ENCODE measurements around the gene BTG1.

The BTG1 gene

GRCh38 chr12:92146497-92147224 is 1.0 kb upstream of the BTG1 start:
- POLR2A ChIA-PET (ENCODE audit: low non-redundant PET), result interaction anchor here (0.5 to 1.0 kb wide), 2 partner anchors 335 to 765 kb away, joined by 3 to 8 read pairs; no protein-coding TSS in a partner anchor
- DNase-seq (ENCODE audit: low spot score), result no peak
- no peak for TF ChIP-seq CTCF (conservative IDR thresholded peaks at IDR 0.05; ENCODE audit: low read depth)
- H3K27ac ChIP-seq, result peak overlapping the region; percentile 98
- CTCF ChIA-PET, result interaction anchor here (0.5 to 0.6 kb wide), 2 partner anchors 28 to 129 kb away, joined by 3 to 5 read pairs; no protein-coding TSS in a partner anchor

GRCh38 chr12:92145481-92145730 is 240 bp downstream of the BTG1 start:
- ChIA-PET POLR2A (ENCODE audit: low non-redundant PET) (interaction anchor here (0.6 to 1.6 kb wide), 7 partner anchors 17 to 408 kb away, joined by 3 to 8 read pairs (median 4); no protein-coding TSS in a partner anchor), CTCF (interaction anchor here (0.5 to 0.7 kb wide), 5 partner anchors 82 to 1017 kb away, joined by 3 to 5 read pairs (median 3); no protein-coding TSS in a partner anchor)
- TF ChIP-seq CTCF (conservative IDR thresholded peaks at IDR 0.05; ENCODE audit: low read depth), result no peak
- no peak for DNase-seq (ENCODE audit: low spot score)
- H3K27ac ChIP-seq, result peak overlapping the region; percentile 98

DNA sequence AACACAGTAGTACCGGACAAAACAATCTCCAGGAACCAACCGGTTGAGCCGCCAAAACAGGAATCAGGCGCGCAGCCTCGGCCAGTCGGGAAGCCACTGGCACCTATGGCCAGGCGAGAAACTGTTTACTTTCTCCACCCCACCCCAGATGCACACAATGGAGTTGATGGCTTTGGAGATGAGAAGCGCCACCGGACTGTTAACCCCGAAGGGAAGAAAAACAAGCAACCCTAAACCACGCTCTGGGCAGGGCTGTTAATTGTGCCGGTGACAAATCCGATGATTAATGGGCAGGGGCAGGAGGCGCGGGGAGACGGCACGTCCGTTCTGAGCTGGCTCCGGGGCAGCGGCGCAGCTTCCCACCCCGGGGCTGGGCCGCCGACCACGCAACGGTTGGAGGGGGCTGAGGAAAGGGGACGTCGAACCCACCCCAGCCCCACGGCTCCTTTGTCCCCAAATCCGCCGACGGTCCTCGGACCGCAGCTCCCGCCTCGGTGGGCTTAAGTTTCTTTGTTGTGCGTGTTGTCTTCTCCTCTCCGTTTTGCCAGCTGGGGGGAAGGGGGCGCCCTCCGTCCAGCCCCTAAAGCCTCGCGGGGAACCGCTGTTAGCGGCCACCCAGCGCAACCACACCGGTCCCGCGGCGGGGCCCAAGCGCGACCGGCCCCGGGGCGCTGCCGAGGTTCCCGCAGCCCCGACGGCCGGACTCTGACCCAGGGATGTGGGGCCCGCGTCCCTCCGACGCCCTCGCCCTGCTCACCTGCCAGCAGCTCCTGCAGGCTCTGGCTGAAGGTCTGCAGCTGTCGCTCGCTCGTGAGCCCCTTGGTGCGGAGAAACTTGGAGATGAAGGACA is 790 bp downstream of the BTG1 start:
- ChIA-PET CTCF (interaction anchor here (0.5 to 1.6 kb wide), 6 partner anchors 83 to 1017 kb away, joined by 3 to 5 read pairs (median 3); no protein-coding TSS in a partner anchor), POLR2A (ENCODE audit: low non-redundant PET) (interaction anchor here (0.6 to 1.6 kb wide), 4 partner anchors 17 to 103 kb away, joined by 3 to 5 read pairs (median 3); no protein-coding TSS in a partner anchor)
- peak overlapping the region; percentile 98 for H3K27ac ChIP-seq
- DNase-seq (ENCODE audit: low spot score), result peak; percentile 51
- no peak for TF ChIP-seq CTCF (conservative IDR thresholded peaks at IDR 0.05; ENCODE audit: low read depth)

DNA sequence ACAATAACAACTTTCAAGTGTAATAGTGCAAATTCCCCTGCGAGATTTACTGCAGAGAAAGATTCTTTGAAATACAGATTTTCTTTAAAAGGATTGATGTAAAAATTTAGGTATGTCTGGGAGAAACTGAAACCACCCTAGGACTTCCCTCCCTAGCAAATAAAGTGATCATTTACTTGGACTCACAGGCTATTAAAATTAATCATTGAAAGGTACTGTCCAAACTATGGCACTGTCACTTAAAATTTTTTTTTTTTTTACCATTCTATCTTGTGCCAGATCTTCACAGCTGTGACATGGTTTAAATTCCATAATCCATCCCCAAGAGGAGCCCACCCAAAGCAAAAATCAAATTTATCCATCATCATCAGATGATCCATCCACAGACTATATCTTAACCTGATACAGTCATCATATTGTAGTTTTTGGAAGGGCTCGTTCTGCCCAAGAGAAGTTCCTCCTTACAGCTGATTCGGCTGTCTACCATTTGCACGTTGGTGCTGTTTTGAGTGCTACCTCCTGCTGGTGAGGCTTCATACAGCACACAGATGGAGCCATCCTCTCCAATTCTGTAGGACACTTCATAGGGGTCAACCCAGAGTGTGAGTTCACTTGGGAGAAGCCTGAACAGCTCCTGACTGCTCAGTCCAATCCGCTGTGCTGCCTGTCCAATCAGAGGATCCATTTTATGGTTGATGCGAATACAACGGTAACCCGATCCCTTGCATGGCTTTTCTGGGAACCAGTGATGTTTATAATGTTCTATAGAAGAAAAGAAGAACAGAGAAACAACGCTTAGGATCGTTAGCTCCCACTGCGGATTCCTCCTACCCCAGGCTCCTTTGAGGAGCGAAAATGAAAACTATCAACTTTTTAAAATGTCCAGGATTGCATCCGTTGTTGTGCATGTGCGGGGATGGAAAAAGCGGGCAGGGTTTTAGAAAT is 1.7 kb downstream of the BTG1 start:
- CTCF ChIA-PET, result interaction anchor here (0.5 to 1.6 kb wide), 11 partner anchors 9 to 877 kb away, joined by 3 to 5 read pairs (median 4); no protein-coding TSS in a partner anchor
- peak; percentile 68 for DNase-seq (ENCODE audit: low spot score)
- POLR2A ChIA-PET (ENCODE audit: low non-redundant PET), result interaction anchor here (0.6 kb wide), 1 partner anchor 326 kb away, joined by 5 read pairs; no protein-coding TSS in a partner anchor
- peak; percentile 73 for TF ChIP-seq CTCF (conservative IDR thresholded peaks at IDR 0.05; ENCODE audit: low read depth)
- H3K27ac ChIP-seq, result peak overlapping the region; percentile 98

DNA sequence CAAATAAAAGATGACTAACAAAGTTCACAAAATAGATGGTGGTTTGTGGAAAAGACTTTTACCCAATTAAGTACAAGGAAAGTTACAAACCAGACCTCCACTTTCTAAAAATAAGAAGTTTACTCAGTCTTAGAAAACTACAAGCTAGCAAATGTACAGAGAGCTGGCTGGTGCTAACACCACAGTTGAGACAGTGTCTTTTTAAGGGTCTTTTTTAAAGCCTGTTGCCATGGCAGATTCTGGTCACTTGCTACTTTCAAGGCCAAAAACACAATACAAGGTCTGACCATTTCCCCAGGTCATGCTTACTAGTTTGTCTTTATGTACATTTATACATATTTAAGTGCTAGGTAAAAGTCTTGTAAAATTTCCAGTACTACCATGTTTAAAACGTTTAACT is 2.4 kb downstream of the BTG1 start:
- POLR2A ChIA-PET (ENCODE audit: low non-redundant PET), result no interaction called here
- CTCF ChIA-PET, result interaction anchor here (0.5 to 1.6 kb wide), 8 partner anchors 8 to 876 kb away, joined by 3 to 5 read pairs (median 4); no protein-coding TSS in a partner anchor
- no peak overlapping the region for H3K27ac ChIP-seq
- no peak for TF ChIP-seq CTCF (conservative IDR thresholded peaks at IDR 0.05; ENCODE audit: low read depth)
- DNase-seq (ENCODE audit: low spot score), result no peak
